ENCODE results near the gene ADAMTSL3. TPM values are rescaled to one million over a fixed set of nuclear protein-coding genes. Genes with fewer than 3 reads are reported as not detected.
A peak's percentile ranks its signal among the peaks of the same experiment; 100 is the strongest.

Gene ADAMTSL3
- total RNA-seq, 1 donor from 2014 or later = 2.4 TPM

- H3K36me3 Mint-ChIP-seq (ENCODE audit: low read depth, unreplicated experiment) = no peaks in the 10 kb centered on the region
- H3K27me3 ChIP-seq (ENCODE audit: insufficient read depth, low read length) = no peaks in the 10 kb centered on the region
- no peaks in the 10 kb centered on the region for H3K9me3 ChIP-seq (ENCODE audit: insufficient read depth, low read depth, low read length)
- no peaks in the 10 kb centered on the region for H3K36me3 ChIP-seq (ENCODE audit: insufficient read depth, low read length)
- TF ChIP-seq, protein P1, sequence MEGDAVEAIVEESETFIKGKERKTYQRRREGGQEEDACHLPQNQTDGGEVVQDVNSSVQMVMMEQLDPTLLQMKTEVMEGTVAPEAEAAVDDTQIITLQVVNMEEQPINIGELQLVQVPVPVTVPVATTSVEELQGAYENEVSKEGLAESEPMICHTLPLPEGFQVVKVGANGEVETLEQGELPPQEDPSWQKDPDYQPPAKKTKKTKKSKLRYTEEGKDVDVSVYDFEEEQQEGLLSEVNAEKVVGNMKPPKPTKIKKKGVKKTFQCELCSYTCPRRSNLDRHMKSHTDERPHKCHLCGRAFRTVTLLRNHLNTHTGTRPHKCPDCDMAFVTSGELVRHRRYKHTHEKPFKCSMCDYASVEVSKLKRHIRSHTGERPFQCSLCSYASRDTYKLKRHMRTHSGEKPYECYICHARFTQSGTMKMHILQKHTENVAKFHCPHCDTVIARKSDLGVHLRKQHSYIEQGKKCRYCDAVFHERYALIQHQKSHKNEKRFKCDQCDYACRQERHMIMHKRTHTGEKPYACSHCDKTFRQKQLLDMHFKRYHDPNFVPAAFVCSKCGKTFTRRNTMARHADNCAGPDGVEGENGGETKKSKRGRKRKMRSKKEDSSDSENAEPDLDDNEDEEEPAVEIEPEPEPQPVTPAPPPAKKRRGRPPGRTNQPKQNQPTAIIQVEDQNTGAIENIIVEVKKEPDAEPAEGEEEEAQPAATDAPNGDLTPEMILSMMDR (IDR thresholded peaks at IDR 0.05; ENCODE audit: insufficient read depth, low read depth, low read length) = no peak
- TF ChIP-seq EZH2 (IDR thresholded peaks at IDR 0.05; ENCODE audit: insufficient read depth, low read length) = no peak
- no peak overlapping the region for H3K9ac ChIP-seq (ENCODE audit: low read length)
- H3K4me3 ChIP-seq (ENCODE audit: insufficient read depth, low read depth, low read length) = no peak overlapping the region
- no peaks in the 10 kb centered on the region for H3K9me3 Mint-ChIP-seq (ENCODE audit: unreplicated experiment)
- H3K27ac ChIP-seq (ENCODE audit: low read depth, low read length) = no peak overlapping the region
- H3K27ac Mint-ChIP-seq (ENCODE audit: unreplicated experiment) = no peak overlapping the region
- H2AFZ ChIP-seq (ENCODE audit: low read depth, low read length) = no peak overlapping the region
- H3K4me1 Mint-ChIP-seq (ENCODE audit: low read depth, unreplicated experiment) = peaks cover 8% of the 10 kb centered on the region
- DNase-seq (ENCODE audit: low read depth) (peak; percentile 83), FAIRE-seq (no peak)
- no peaks in the 10 kb centered on the region for H4K20me1 ChIP-seq (ENCODE audit: insufficient read depth, low read length)
- H3K79me2 ChIP-seq (ENCODE audit: insufficient read depth, low read length) = no peaks in the 10 kb centered on the region
- no peaks in the 10 kb centered on the region for H3K27me3 Mint-ChIP-seq (ENCODE audit: low read depth, unreplicated experiment)
- no peak overlapping the region for H3K4me2 ChIP-seq (ENCODE audit: low read length)
- H3K4me3 Mint-ChIP-seq (ENCODE audit: unreplicated experiment) = no peak overlapping the region
- no peaks in the 10 kb centered on the region for H3K4me1 ChIP-seq (ENCODE audit: insufficient read depth, low read length)
These were observed 113.8 kb downstream of the ADAMTSL3 start for GRCh38 chr15:83767741-83768140.

DNA sequence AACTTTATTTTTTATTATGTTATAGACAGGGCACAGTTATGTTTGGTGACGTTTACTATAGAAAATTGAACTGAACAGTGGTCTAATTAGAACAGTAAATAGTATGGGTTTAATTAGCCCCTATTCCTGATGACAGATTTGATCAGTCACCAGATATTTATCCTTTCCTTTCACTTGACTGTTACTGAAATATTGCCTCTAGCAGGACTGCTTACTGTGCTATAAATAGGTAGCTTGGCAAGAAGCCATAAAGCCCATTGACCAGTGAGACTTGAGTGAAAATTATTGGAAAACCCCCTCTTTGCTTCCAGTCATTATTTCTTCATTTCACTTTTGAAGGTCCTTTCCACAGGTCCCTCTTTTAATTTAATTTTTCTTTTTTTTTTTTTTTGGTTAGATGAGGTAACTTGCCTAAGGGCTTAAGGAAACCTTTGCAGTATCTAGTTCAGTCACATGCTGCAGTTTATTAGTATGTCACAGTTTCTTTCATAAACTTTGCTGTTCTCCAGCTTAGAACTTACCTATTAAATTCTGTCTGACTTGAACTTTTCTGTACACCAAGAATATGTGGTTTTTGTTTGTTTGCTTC is 115.6 kb downstream of the ADAMTSL3 start:
- Histone ChIP-seq H3K36me3 (ENCODE audit: insufficient read depth, low read length) (no peaks in the 10 kb centered on the region), H3K4me3 (ENCODE audit: insufficient read depth, low read depth, low read length) (no peak overlapping the region), H4K20me1 (ENCODE audit: insufficient read depth, low read length) (no peaks in the 10 kb centered on the region), H3K79me2 (ENCODE audit: insufficient read depth, low read length) (no peaks in the 10 kb centered on the region), H3K27ac (ENCODE audit: low read depth, low read length) (no peak overlapping the region), H3K4me2 (ENCODE audit: low read length) (no peak overlapping the region), H3K4me1 (ENCODE audit: insufficient read depth, low read length) (no peaks in the 10 kb centered on the region), H3K9me3 (ENCODE audit: insufficient read depth, low read depth, low read length) (no peaks in the 10 kb centered on the region), H2AFZ (ENCODE audit: low read depth, low read length) (no peak overlapping the region), H3K9ac (ENCODE audit: low read length) (no peak overlapping the region), H3K27me3 (ENCODE audit: insufficient read depth, low read length) (no peaks in the 10 kb centered on the region)
- Mint-ChIP-seq H3K36me3 (ENCODE audit: low read depth, unreplicated experiment) (no peaks in the 10 kb centered on the region), H3K4me1 (ENCODE audit: low read depth, unreplicated experiment) (peaks cover 6% of the 10 kb centered on the region), H3K9me3 (ENCODE audit: unreplicated experiment) (no peaks in the 10 kb centered on the region), H3K4me3 (ENCODE audit: unreplicated experiment) (no peak overlapping the region), H3K27me3 (ENCODE audit: low read depth, unreplicated experiment) (no peaks in the 10 kb centered on the region), H3K27ac (ENCODE audit: unreplicated experiment) (no peak overlapping the region)
- TF ChIP-seq EZH2 (IDR thresholded peaks at IDR 0.05; ENCODE audit: insufficient read depth, low read length) = no peak
- TF ChIP-seq, protein P1 (IDR thresholded peaks at IDR 0.05; ENCODE audit: insufficient read depth, low read depth, low read length) = no peak
- DNase-seq (ENCODE audit: low read depth) = no peak
- no peak for FAIRE-seq

DNA sequence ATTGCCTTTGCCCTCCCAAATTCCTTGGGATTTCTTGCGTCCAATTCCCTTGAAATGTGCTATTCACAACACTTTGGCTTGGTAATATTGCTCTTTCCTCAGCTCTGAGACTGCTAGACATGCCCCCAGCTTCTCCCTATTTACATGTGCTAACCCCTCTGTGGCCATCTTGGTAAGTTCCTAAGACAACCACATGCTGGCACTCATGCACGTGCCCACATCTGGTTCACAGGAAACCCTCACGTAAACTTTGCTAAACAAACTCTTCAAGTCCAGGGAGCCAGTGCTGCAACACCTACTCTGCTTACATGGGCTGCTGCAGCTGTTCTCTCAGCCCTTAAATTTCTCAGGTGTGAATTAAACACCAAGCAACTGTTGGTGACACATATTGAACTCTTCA is 121.8 kb downstream of the ADAMTSL3 start:
- H3K9me3 ChIP-seq (ENCODE audit: insufficient read depth, low read depth, low read length) = no peaks in the 10 kb centered on the region
- no peak overlapping the region for H3K4me3 ChIP-seq (ENCODE audit: insufficient read depth, low read depth, low read length)
- Mint-ChIP-seq H3K4me1 (ENCODE audit: low read depth, unreplicated experiment) (no peaks in the 10 kb centered on the region), H3K4me3 (ENCODE audit: unreplicated experiment) (no peak overlapping the region), H3K27me3 (ENCODE audit: low read depth, unreplicated experiment) (no peaks in the 10 kb centered on the region), H3K27ac (ENCODE audit: unreplicated experiment) (no peak overlapping the region), H3K9me3 (ENCODE audit: unreplicated experiment) (peaks cover 6% of the 10 kb centered on the region), H3K36me3 (ENCODE audit: low read depth, unreplicated experiment) (no peaks in the 10 kb centered on the region)
- DNase-seq (ENCODE audit: low read depth) (no peak), FAIRE-seq (no peak)
- no peaks in the 10 kb centered on the region for H4K20me1 ChIP-seq (ENCODE audit: insufficient read depth, low read length)
- no peak overlapping the region for H3K4me2 ChIP-seq (ENCODE audit: low read length)
- H3K27me3 ChIP-seq (ENCODE audit: insufficient read depth, low read length) = no peaks in the 10 kb centered on the region
- H3K9ac ChIP-seq (ENCODE audit: low read length) = no peak overlapping the region
- H3K4me1 ChIP-seq (ENCODE audit: insufficient read depth, low read length) = no peaks in the 10 kb centered on the region
- TF ChIP-seq, protein P1 (IDR thresholded peaks at IDR 0.05; ENCODE audit: insufficient read depth, low read depth, low read length) = no peak
- TF ChIP-seq EZH2 (IDR thresholded peaks at IDR 0.05; ENCODE audit: insufficient read depth, low read length) = no peak
- H3K36me3 ChIP-seq (ENCODE audit: insufficient read depth, low read length) = no peaks in the 10 kb centered on the region
- H3K27ac ChIP-seq (ENCODE audit: low read depth, low read length) = no peak overlapping the region
- H3K79me2 ChIP-seq (ENCODE audit: insufficient read depth, low read length) = no peaks in the 10 kb centered on the region
- no peak overlapping the region for H2AFZ ChIP-seq (ENCODE audit: low read depth, low read length)

All from astrocyte (in vitro differentiated cells and primary cell).